Measurements from ENCODE around the gene WWTR1. TPM values are rescaled to one million over a fixed set of nuclear protein-coding genes. Genes with fewer than 3 reads are reported as not detected.

The WWTR1 gene
- 100 to 1,000 TPM; 103 to 148 (median 116) TPM for total RNA-seq

DNA sequence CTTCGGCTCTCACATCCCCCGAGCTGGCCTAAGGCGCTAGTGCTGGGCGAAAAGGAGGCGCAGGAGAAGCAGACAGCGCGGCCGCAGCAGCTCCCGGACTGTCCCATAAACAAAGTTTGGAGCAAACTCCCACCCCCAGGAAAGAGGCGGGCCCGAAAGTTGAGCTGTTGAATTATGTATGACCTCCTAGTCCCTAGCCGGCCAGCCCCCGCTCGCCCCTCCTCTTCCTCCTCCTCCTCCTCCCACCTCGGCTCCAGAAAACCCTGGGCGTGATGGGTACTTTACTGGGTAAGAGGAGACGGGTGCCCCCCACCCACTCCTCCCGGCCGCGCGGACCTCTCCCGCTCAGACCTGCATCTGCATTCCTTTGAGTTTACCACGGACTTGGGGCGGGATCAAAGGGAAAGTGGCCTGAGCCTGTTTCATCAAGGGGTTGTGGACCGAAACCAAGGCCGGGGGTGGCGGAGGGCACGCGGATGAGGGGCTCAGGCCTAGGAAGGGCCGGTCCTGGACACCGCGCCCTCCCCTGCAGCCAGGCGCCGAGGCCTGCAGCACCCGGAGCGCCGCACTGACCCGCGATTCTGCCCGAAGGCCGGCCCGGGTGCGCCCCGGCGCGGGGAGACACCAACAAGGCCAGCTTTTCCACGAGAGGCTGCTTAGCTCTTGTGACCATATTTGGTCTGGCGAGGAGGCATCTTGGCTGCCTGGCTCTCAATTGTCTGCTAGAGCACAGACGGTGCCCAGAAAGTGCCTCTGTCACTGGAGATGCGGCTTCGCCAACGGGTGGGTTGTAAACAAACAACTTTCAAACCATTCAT, at the start of gene WWTR1:
Gene WWTR1 (minus strand): TSS at position 100 of the 818 bp plus-strand sequence. CDS start 719 bp downstream, outside the sequence.
- Histone ChIP-seq H3K4me1 (peaks cover 4 to 9% of the 10 kb centered on the region in 2 donors), H3K27me3 (no peaks in the 10 kb centered on the region), H3K36me3 (no peaks in the 10 kb centered on the region), H3K4me3 (peak within 1 kb of the TSS; percentile 72 to 95), H3K27ac (peak within 1 kb of the TSS; percentile 98), H3K9me3 (no peaks in the 10 kb centered on the region)
- TF ChIP-seq, protein P1, sequence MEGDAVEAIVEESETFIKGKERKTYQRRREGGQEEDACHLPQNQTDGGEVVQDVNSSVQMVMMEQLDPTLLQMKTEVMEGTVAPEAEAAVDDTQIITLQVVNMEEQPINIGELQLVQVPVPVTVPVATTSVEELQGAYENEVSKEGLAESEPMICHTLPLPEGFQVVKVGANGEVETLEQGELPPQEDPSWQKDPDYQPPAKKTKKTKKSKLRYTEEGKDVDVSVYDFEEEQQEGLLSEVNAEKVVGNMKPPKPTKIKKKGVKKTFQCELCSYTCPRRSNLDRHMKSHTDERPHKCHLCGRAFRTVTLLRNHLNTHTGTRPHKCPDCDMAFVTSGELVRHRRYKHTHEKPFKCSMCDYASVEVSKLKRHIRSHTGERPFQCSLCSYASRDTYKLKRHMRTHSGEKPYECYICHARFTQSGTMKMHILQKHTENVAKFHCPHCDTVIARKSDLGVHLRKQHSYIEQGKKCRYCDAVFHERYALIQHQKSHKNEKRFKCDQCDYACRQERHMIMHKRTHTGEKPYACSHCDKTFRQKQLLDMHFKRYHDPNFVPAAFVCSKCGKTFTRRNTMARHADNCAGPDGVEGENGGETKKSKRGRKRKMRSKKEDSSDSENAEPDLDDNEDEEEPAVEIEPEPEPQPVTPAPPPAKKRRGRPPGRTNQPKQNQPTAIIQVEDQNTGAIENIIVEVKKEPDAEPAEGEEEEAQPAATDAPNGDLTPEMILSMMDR (IDR thresholded peaks at IDR 0.05): peak; percentile 10 to 25 (median 16)
- TF ChIP-seq POLR2A (IDR thresholded peaks at IDR 0.05): peak; percentile 96 to 99
- peak; percentile 94 to 98 for DNase-seq
- intact Hi-C loops (cut with DNase I; ENCODE audit: low total_unique reads): loop anchor here (10.0 kb wide), 1 partner anchor 123 kb away; no protein-coding TSS in a partner anchor

DNA sequence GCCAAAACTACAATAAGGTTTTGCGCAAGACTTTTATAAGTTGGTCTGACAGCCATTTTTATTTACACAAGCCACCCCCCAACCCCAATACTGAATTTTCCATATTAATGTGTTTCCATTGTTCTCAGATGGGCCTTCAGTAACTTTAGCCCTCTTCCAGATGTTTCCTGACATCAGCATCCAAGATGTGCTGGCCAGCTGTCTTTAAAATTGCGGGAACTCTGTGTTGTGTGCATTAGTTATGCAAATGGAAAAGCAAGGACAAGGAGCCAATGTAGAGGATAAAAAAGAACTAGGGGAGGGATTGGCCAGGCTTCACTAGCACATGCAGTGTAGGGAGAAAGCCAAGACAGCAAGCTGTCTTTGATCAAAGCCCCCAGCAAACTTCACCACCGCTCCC, 49.1 kb upstream of the WWTR1 start:
- no peaks in the 10 kb centered on the region for H3K27me3 ChIP-seq
- no peaks in the 10 kb centered on the region for H3K36me3 ChIP-seq
- no peak overlapping the region for H3K4me3 ChIP-seq
- TF ChIP-seq, protein P1 (IDR thresholded peaks at IDR 0.05): no peak
- TF ChIP-seq POLR2A (IDR thresholded peaks at IDR 0.05): no peak
- DNase-seq: peak in 1 of 2 donors; percentile 39
- intact Hi-C loops (cut with DNase I; ENCODE audit: low total_unique reads): no loop called here
- peak overlapping the region; percentile 41 to 48 for H3K27ac ChIP-seq
- H3K4me1 ChIP-seq: no peaks in the 10 kb centered on the region
- H3K9me3 ChIP-seq: no peaks in the 10 kb centered on the region

DNA sequence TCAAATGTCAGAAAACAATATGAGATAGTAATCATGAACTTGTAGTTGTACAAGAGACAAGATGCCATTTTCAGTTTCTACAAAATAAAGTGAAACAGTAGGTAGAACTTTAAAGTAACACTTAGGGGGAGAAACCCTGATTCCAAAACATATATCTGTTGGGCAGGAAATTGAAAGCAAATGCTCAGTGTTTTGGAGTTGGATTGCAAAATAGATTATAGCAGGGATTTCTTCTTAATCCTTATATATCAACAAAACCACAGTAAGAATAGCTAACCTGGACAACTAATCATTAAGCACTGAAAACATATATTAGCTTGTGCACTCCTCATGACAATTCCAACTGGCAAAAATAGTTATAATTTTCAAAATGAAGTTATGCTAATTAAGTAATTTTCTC, 47.6 kb upstream of the WWTR1 start:
- Histone ChIP-seq H3K27me3 (no peaks in the 10 kb centered on the region), H3K27ac (no peak overlapping the region), H3K4me3 (no peak overlapping the region), H3K9me3 (no peaks in the 10 kb centered on the region), H3K36me3 (no peaks in the 10 kb centered on the region), H3K4me1 (no peaks in the 10 kb centered on the region)
- no peak for TF ChIP-seq POLR2A (IDR thresholded peaks at IDR 0.05)
- TF ChIP-seq, protein P1 (IDR thresholded peaks at IDR 0.05): no peak
- DNase-seq: no peak
- intact Hi-C loops (cut with DNase I; ENCODE audit: low total_unique reads): no loop called here

DNA sequence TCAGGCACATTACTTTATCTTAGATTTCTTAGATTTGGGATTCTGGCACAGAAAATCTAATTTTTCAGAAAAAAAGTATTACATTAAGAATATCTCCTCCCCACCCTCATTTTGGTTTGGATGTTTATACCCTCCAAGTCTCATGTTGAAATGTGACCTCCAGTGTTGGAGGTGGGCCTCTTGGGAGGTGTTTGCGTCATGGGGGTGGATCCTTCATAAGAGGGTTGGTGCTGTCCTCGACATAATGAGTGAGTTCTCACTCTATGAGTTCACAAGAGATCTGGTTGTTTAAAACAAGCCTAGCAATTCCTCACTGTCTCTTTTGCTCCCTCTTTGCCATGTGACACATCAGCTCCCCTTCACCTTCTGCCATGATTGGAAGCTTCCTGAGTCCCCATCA, 45.6 kb upstream of the WWTR1 start:
- peak; percentile 77 to 84 for DNase-seq
- intact Hi-C loops (cut with DNase I; ENCODE audit: low total_unique reads): no loop called here
- Histone ChIP-seq H3K4me3 (no peak overlapping the region), H3K9me3 (peaks cover 0 to 2% of the 10 kb centered on the region in 2 donors), H3K36me3 (no peaks in the 10 kb centered on the region), H3K27me3 (no peaks in the 10 kb centered on the region), H3K4me1 (no peaks in the 10 kb centered on the region), H3K27ac (peak overlapping the region; percentile 55 to 64)
- TF ChIP-seq, protein P1 (IDR thresholded peaks at IDR 0.05): no peak
- no peak for TF ChIP-seq POLR2A (IDR thresholded peaks at IDR 0.05)

Data from uterus (tissue), 4 donors.